ENCODE results near the gene OLFML2A. TPM values are rescaled to one million over a fixed set of nuclear protein-coding genes. Genes with fewer than 3 reads are reported as not detected.

The OLFML2A gene
- total RNA-seq, 1 experiment from 2014 or later, result 5.8 TPM

DNA sequence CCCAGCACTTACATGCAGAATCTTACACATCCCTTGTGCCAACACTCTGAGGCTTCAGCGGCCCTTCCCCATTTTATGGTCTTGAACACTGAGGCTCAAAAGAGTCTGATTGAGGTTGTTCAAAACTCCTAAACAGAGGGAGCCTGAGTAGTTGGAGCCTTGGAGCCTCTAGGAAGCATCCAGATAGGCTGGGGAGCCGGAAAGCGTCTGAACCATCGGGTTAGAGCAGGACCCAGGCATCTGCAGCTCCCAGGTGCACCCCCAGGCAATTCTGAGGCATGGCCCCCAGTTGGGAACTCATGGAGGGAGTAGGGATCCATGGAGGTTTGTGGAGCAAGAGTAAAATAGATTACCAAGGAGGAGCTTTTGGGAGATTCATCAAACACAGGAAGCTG, 3.8 kb downstream of the OLFML2A start:
- Histone ChIP-seq H2AK5ac (ENCODE audit: insufficient read length, low read length) (no peak overlapping the region), H3K4me2 (ENCODE audit: insufficient read depth, insufficient read length, low read length) (no peak overlapping the region), H4K5ac (ENCODE audit: insufficient read length, low read depth, low read length) (no peak overlapping the region), H4K8ac (replicated peaks; ENCODE audit: insufficient read length, low read depth, low read length) (no peak overlapping the region), H2BK120ac (ENCODE audit: low read depth, low read length, poor library complexity, severe bottlenecking) (no peak overlapping the region), H3K56ac (ENCODE audit: insufficient read length, low read depth, low read length) (no peak overlapping the region), H3K79me1 (ENCODE audit: insufficient read depth, low read depth, low read length, poor library complexity, severe bottlenecking) (no peaks in the 10 kb centered on the region), H3K14ac (ENCODE audit: insufficient read depth, low read length) (no peak overlapping the region), H3K27ac (ENCODE audit: insufficient read length, low read depth, low read length) (no peak overlapping the region), H2BK15ac (ENCODE audit: low read depth, low read length) (no peak overlapping the region), H3T11ph (ENCODE audit: low read length) (no peak overlapping the region), H3K4ac (ENCODE audit: low read depth, low read length) (no peak overlapping the region), H3K27me3 (ENCODE audit: insufficient read depth, low read length) (peaks cover 2% of the 10 kb centered on the region; the same call in 1 of the 2 replicates), H3K4me1 (ENCODE audit: insufficient read depth, low read length) (peaks cover 5% of the 10 kb centered on the region; the same call in 1 of the 2 replicates), H2AFZ (ENCODE audit: low read length) (no peak overlapping the region), H2BK5ac (ENCODE audit: insufficient read length, low read length) (no peak overlapping the region), H3K23ac (ENCODE audit: insufficient read length, low read depth, low read length) (no peak overlapping the region), H4K91ac (ENCODE audit: insufficient read length, low read depth, low read length) (no peak overlapping the region), H2BK12ac (ENCODE audit: insufficient read length, low read depth, low read length) (no peak overlapping the region), H3K23me2 (ENCODE audit: insufficient read length, low read depth, low read length, poor library complexity, severe bottlenecking) (peaks cover 9% of the 10 kb centered on the region), H3K18ac (ENCODE audit: insufficient read length, low read depth, low read length) (no peak overlapping the region), H3K9me3 (ENCODE audit: control insufficient read depth, low read depth, low read length) (no peaks in the 10 kb centered on the region), H4K20me1 (ENCODE audit: control insufficient read depth, insufficient read depth, insufficient read length) (no peaks in the 10 kb centered on the region), H3K79me2 (ENCODE audit: insufficient read depth, low read length) (no peaks in the 10 kb centered on the region), H2BK20ac (ENCODE audit: low read depth, low read length, poor library complexity, severe bottlenecking) (no peak overlapping the region), H3K9ac (ENCODE audit: extremely low read depth, insufficient read length, low read length) (no peak overlapping the region)
- H3K27me3 Mint-ChIP-seq (ENCODE audit: low read depth), result peaks cover 24% of the 10 kb centered on the region
- TF ChIP-seq, protein P1, sequence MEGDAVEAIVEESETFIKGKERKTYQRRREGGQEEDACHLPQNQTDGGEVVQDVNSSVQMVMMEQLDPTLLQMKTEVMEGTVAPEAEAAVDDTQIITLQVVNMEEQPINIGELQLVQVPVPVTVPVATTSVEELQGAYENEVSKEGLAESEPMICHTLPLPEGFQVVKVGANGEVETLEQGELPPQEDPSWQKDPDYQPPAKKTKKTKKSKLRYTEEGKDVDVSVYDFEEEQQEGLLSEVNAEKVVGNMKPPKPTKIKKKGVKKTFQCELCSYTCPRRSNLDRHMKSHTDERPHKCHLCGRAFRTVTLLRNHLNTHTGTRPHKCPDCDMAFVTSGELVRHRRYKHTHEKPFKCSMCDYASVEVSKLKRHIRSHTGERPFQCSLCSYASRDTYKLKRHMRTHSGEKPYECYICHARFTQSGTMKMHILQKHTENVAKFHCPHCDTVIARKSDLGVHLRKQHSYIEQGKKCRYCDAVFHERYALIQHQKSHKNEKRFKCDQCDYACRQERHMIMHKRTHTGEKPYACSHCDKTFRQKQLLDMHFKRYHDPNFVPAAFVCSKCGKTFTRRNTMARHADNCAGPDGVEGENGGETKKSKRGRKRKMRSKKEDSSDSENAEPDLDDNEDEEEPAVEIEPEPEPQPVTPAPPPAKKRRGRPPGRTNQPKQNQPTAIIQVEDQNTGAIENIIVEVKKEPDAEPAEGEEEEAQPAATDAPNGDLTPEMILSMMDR (conservative IDR thresholded peaks at IDR 0.05), result no peak
- H3K9me3 Mint-ChIP-seq, result peaks cover 2% of the 10 kb centered on the region in 2 experiments; a peak in 1 of 5 replicates
- peaks cover 19 to 35% of the 10 kb centered on the region in 2 experiments for H3K4me1 Mint-ChIP-seq
- no peak for DNase-seq
- peak overlapping the region in 1 of 3 experiments; percentile 88; a peak in 4 of 7 replicates for H3K27ac Mint-ChIP-seq
- WGBS (ENCODE audit: extremely low coverage, insufficient read length, low lambda C conversion rate), result no CpG with 5 or more reads among the region's 4 CpGs
- H3K36me3 Mint-ChIP-seq (ENCODE audit: insufficient read depth in 1 of 3, low read depth in 3 of 3), result no peaks in the 10 kb centered on the region; a peak in 1 of 7 replicates
- no peak overlapping the region for H3K4me3 Mint-ChIP-seq
